COLO668 (cell line): ENCODE data around the gene AGBL1.
A peak's percentile ranks its signal among the peaks of the same experiment; 100 is the strongest.

ENCODE experiments used
- DNase-seq: peaks from one replicate; lab custom pipeline; 2025; ENCODE audit not compliant: unreplicated experiment; lab: John Stamatoyannopoulos, UW

The AGBL1 gene

DNA sequence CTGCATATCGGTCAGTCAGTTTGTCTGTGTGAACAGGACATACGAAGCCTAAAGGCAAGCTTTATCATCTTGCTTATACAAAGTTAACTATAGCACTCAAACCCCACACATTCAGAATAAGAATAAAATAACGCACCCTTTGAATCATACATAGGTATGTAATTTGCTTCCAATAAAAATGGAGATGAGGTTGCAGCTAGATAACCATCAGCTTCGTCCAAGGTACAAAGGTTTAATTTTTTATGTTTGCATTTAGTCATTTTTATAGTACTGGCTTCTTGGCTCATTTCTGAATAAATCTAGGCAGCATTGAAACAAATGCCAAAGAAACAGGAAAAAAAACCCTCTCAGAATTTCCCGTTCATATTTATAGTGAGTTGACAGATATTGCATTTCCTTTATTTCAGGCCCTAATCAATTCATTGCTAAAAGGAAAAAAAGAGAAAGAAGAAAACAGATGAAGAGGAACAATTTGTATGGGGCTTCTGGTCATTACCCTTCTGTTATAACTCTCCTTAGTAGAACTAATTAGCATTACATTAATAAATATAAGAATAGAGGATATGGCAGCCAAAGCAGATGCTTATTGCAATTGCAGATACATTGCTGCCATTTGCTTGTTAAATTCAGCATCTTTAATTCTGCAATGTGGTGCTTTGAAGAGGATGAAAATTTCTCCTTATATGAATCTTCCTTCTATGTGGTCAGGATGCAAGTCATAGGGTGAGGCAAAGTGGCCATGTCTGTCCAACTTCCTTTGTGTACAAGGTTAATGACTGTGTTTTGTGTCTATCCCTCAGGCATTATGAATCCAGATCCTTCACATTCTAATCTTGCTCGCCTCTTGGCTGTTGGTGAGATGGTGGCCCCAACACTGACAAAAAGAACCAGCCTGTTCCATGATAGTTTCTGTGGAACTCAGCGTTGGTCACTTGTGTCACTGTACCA lies 550.0 kb downstream of the AGBL1 start:
- DNase-seq: no peak

DNA sequence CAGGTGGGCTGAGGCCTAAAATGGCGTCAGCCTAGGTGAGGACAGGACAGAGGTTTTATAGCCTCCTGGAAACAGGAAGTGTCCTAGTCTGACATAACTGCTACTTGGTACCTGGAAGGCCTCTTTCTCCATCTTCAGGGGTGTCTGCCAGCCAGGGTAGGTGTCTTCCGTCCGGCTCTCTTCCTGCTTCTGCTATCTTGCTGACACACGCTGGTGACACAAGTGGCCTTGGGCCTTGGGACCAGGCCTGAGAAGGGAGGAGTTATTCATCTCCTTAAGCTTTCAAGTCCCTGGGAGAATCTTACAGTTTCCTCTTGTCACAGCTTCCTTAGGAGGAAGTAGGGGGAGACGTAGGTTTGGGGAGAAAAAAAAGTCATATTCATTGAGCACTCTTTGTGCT lies 551.3 kb downstream of the AGBL1 start:
- no peak for DNase-seq

DNA sequence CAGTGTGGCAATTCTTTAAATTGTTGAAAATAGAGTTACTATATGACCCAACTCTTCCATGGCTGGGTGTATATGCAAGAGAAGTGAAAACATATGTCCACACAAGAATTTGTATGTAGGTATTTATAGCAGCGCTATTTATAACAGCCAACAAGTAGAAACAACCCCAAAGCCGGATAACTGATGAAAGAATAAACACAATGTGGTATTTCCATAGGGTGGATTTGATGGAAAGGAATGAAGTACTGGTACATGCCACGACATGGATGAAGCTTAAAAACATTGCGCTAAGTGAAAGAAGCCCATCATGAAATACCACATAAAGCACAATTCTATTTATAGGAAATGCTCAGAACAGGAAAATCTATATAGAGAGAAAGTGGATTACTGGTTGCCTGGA lies 554.5 kb downstream of the AGBL1 start:
- no peak for DNase-seq

DNA sequence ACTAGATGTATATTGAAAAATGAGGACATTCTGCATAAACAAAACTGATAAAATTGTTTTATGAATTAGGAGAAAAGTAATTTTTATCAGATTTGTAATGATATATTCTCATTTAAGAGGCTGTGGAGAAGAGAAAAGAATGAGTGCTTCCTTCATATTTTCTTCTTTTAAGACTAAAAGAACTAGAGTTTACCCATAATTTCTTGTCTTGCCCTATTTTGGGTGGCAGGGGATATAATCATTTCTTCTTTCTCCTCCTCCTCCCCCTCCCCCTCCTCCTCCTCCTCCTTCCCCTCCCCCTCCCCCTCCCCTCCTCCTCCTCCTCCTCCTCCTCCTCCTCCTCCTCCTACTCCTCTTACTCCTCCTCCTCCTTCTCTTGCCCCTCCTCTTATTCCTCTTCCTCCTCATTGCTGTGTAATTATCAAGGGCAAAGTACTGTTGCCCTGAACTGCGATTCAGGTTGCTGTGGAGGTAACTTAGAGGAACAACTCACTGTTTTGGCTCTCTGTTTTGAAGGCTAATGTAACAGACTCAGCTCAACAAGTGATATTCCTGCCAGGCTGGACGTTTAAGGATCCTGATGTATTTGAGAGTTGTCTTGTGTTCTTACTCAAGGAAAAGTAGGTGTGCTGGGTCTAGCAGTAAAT lies 555.4 kb downstream of the AGBL1 start:
- DNase-seq: no peak

DNA sequence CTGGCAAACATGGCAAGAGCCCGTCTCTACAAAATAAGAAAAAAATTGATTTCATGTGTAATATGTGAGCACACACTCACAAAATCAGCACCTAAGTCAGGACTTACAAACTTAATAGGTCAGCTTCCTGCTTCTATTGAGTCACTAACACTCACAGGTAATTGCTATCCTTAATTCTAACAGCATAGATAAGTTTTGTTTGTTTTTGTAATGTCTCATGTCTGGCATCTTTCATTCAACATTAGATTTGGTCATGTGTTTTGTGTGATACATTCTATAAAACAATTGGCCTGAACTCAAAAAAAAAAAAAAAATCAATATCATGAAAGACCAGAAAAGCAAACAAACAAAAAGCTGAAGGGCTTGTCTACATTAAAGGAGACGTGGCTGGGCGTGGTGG lies 564.7 kb downstream of the AGBL1 start:
- peak; percentile 13 for DNase-seq

DNA sequence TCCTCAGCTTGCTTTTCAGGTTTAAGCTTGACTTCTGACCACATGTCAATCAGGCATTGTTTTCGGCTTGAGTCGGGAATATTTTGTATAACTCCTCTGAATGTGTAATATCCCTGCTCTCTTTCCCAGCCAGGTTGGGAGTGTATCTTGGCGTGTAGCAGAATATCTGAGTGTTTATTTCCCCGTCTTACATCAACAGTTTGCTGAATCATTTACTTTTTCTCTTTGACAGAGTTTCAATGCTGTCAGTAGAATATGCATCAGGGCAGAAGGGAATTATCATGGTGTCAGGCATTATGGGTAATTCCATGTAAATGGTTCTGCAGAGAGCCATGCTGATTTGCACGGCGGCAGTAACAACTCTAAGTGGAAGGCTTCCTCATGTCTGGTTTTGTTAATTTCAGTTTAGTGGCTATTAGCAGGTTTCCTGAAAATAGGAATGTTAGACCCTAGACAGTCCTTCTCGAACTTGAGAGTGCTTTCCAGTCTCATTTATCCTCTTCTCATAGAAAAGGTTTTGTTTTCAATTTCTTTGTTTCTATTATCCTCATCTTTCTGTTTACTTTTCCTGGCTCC lies 566.3 kb downstream of the AGBL1 start:
- no peak for DNase-seq

DNA sequence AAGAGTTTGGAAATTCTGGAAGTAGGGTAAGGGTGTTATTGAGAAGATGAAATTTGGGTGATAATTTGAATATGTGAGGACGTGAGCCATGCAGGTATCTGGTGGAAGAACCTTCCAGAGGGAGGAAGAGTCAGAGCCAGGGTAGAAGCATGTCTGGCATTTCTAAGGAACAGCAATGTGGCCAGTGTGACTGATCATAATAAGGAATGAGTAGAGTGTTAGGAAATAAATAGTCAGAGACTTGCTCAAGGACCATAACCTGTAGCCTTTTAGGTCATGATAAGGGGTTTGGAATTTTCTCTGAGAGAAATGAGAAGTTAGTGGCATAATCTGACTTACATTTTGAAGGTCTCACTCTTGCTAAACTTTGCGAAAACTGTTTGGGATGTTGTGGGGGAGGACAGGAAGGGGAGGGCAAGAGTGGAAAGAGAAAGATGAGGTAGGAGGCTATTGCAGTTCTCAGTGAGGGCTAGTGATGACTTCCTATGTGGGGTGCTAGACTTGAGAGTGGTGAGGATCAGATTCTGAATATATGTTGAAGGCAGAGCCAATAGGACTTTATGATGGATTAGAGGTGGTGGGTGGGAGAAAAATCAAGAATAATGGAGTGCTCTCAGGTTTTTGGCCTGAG lies 568.3 kb downstream of the AGBL1 start:
- DNase-seq: no peak

DNA sequence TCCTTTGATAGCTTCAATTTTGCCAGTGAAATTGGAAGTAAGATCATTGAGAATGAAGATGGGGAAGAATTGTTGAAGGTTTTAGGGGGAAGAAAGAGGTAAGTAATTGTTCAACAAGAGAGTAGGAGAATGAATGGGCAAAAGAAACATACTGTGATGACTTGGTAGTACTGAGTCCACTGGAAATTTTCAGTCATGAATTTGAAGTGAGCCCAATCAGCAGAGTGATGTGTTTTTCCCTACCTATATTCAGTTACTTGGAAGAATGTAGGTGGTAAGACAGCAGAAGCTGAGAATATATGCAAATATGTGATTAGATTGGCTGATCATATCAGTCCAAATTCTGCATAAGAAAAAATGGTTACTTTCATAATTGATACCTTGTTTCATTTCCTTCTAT lies 569.6 kb downstream of the AGBL1 start:
- DNase-seq: no peak

DNA sequence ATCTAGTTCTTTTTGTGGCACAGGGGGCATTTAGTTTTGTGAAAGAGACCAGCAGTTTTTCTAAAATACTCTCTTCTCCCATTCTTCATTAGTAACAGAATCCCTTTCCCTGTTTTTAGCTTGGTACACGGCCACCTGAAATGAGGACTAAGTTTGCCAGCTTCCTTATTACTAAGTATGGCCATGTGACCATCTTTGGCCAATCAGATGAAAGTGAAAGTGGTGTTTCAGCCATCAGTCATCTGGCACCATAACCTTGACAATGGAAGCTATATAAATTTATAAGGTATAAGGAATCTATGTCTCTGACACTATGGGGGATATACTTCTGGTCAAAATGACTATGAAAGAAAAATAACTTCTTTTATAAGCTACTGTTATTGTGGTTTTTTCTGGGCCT lies 570.4 kb downstream of the AGBL1 start:
- no peak for DNase-seq

DNA sequence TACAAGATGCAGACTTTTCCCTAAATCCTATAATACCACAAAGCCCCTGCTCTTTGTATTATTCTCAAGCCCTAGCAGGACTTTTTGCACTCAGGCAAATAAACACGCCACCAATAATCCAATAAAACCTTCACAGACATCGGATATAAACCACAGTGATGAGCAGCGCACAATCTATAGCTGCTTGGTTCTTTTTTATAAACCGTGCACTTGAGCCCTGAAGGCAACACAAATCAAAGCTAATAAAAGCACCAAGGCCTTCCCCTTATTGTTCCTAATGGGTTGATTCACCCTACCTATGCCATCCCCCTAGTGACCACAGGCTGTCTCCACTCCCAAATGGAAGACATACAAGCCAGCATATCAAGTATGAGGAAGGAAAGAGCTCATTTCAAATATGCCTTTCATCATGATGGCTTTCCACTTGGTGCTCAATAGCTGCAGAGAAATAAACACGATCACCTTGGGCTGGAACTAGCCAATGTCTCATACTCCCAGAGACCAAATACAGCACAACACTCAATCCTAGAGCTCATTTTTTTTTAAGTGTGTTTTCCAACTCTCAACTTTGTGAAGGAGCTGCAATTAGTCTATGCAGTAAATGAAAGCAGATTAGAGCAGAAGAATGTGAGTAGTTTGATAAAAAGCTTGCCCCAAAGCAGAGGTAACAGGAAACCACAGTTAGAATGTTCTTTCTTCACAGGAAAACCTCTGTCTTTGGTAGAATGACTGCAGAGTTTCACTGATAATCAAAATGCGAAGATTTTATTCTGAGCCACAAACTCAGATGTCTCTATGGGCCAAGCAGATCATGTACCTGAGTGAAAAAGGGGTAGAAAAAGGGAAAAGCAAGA lies 573.9 kb downstream of the AGBL1 start:
- DNase-seq: no peak

DNA sequence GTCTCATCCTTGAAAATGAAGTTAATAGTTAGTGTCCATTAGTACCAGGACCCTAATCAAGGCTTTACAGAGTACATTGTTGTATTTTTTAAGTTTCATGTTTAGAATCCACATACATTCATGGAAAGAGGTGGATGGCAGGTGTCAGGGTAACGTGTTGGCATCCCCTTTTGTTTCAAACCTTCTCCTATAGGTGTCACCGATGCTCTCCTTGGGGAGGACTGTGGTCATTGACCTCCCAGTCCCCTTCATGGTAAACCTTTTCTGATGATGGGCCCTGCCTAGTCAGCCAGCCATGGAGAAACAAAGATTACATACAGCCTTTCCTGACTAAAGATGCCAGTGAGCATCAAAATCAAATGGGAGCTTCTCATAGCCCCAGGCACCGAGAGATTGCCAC lies 574.8 kb downstream of the AGBL1 start:
- DNase-seq: peak; percentile 32

DNA sequence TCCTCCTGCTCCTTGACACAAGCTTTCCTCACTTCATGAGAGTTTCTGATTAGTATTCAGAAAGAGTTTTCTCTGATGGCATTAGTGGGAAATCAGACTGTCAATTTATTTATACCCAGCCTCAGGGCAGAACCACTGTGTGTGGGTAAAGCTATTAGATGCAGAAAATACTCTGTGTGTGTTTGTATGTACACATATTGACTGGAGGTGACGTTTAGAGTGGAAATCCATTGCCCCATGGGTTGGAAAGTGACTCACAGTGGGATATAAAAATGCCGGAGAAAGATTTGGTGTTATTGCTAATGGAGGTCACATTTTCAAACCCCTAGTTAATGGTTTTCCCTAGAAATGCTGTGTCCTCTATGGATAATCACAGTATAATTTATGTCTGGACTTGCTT lies 577.6 kb downstream of the AGBL1 start:
- DNase-seq: no peak

DNA sequence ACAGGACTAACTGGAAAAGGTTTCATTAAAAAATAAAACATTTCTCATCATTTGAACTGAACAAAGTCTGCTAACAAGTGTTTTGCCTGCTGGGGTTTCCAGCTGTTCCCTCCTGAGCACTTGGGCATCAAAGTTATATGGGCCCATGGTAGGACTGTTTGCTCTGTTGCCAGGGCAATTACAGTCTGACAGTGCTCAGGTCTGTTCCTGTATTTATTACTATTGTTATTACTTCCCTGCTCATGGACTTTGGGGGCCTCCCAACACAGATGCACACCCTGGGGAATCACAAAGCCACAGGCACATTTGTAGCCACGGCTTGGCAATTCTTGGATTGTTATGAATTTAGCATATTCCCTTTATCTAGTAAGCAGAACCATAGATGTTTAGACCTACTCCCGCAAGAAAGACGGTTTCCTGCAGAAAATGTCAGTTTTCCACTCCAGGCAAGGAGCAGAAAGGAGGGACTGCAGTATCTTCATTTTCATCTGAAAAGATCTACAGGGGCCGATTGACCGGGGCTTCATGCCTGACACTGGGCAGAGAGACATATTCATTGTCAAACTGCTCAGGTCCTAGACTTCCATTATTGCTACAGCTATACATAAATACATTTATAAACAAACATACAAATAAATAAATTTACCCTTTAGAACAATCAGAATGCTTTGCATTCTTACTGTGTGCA lies 580.2 kb downstream of the AGBL1 start:
- no peak for DNase-seq

DNA sequence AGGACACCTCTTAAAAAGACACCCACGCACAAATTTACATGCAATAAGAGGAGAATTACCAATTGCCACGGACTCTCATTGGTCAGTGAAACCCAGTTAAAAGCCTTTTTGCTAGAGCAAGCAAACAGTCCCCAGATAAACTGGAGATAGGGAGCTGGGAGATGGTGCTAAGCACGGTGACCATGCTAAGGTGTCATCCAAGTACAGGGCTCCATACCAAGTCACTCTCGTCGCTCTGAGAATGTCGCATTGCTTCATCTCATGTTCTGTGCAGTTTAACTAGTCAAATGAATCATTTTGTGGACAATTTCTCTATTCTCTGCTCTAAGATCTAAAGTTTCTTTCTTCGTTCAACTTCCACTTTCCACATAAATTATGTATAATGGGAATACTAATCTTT lies 581.9 kb downstream of the AGBL1 start:
- no peak for DNase-seq

DNA sequence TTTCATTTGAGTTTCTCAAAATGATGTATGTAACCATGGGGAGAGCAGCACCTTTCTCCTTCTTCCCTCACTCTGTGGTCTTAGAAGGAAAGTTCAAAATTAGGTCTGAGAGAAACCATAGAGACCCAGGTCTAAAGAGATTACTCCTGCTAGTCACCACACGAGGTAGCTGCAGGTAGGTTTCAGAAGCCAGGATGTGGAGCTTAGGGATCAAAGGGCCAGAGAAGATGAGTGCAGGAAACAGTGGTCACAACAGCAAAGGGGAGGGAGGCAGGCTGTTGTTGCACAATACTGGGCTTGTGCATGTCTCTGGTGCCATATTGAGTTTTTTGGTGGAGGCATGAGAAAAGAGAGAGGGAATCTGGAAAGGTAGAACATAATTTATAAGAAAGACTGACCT lies 583.6 kb downstream of the AGBL1 start:
- no peak for DNase-seq

DNA sequence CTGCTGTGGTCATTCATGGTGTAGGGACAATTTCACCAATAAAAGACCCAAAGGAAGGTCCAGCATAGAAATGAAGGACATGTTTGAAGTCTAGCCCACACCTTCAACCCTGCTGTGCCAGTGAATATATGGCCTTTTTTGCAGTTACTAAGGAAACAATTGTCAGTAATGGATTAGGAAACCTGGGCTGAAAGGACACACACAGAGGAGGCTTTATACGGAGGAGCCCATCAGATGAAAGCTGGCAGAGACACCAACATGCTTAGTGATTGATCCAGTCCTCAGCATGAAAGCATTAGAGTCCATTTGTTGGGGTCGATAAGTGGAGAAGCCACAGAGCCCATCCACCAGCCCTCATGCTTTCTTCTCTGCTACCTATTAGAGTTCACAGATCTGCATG lies 584.3 kb downstream of the AGBL1 start:
- no peak for DNase-seq

DNA sequence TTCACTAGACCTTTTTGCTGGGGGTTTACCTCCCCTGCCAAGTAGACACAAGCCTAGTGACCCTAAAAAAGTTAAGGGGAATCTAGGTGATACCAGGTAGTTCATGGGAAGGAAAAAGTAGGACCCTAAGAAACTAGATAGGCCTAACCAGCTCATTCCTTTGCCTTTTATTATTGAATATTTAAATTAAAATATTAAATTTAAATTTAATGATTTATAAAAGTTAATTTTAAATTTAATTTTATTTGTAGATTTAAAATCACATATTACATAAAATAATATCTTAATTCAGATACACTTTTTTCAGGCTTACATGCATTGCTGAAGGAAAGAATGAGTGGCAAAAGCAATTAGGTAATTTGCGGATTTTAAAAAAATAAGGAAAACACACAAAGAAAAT lies 584.9 kb downstream of the AGBL1 start:
- no peak for DNase-seq

DNA sequence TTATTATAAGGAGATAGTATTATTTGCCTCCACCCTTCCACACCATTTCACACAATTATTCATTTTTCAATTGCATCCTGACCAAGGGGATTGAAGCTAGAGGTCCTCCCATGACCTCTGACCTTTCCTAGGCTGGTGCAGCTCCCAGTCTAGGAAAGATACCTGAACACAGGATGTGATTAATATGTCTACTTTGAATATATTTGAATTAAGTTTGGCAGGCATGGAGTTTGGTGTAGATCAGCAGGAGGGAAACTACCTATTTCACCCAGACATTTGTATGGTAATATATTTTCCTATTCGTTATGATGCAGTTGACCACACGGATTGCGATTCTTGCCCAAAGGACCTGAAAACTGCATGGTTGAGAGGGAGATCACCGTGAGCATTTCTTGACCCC lies 596.3 kb downstream of the AGBL1 start:
- no peak for DNase-seq

DNA sequence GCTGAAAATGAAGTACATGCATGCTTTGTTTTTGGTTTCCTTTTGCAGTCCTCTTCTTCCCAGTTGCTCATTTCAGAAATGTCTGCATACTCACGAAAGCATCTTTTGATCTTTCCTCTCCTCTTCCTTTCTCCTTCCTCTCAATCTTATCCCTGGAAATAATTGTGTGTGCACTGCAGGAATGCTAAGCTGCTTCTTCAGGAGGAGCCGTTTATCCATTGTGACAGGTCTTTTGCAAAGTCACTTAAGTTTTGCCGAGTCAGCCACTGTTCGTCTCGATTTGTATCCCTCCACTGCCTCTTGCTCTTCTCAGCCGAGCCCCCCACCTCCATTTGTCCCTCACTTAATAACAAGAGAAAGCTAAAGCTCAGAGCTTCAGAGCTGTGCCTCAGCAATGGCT lies 597.6 kb downstream of the AGBL1 start:
- DNase-seq: no peak

DNA sequence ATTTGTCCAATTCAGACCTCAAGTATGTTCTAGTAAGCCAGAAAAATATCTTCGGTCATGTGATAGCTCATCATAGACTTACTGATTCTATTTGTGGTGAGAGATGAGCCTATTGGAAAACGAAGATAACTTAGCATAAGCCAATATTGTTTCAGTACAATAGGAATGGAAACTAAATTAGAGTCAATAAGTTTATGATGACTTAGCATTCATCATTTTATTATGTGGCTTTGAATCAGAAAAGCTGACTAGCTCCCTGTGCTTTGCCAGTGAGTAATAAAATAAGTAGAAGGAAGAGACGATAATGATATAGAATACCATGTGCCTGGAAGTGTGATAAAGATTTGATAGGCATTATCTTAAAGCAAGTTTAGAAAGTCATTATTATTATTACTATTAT lies 605.6 kb downstream of the AGBL1 start:
- no peak for DNase-seq
